OCI-LY1 (cell line): ENCODE results near the gene ITPK1.

Experiments
- CTCF ChIP-seq: fragments of 200-600 bp; sonication (generic), shearing (Covaris generic); IDR thresholded peaks from 2 replicates; pipeline ENCODE4 v1.5.1; 2017; ENCODE audit warnings: mild to moderate bottlenecking, antibody characterized with exemption, low read length, moderate library complexity, mixed read lengths
- EZH2 ChIP-seq: fragments of 200-600 bp; sonication (generic), shearing (Covaris generic); IDR thresholded peaks from 2 replicates; pipeline ENCODE4 v1.8.0; 2017; ENCODE audit warnings: borderline replicate concordance, mixed run types, mild to moderate bottlenecking, antibody characterized with exemption, low read length, moderate library complexity, mixed read lengths

DNA sequence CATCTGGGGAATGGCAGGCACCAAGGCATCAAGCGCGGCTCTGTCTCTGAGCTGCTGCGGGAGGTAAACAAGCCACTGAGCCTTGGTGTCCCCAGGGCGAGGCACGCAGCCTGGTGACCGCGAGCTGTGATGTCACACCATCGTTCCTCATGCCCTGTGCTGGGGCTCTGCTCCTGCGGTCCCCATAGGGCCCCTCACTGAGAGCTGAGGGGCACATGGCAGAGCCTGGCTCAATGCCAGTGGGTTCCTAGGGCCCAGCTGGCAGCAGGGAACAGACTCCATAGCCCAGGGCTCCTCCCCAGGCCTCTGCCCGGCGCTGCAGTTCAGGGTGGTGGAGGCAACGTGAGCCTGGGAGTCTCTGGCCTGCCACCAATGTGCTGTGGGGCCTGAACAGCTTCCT is 170.2 kb downstream of the ITPK1 start:
- TF ChIP-seq CTCF, result no peak
- no peak for TF ChIP-seq EZH2
